Stimulated activated CD4-positive, alpha-beta T cell treated with anti-CD3 and anti-CD28 coated beads, Interleukin-4, amount 100 ng/mL, for 48 hours (primary cell): ENCODE data around the gene NUMB.

ENCODE experiments used
- DNase-seq, 2 donors: peaks; one replicate each; pipeline ENCODE4 v3.0.0-alpha.2; 2020; ENCODE audit warnings: low read depth in 2 of 2

NUMB gene

GRCh38 chr14:73245480-73246325, 212.6 kb downstream of the NUMB start:
- DNase-seq: peak in 1 of 2 donors; percentile 36

GRCh38 chr14:73244541-73245290, 213.6 kb downstream of the NUMB start:
- no peak for DNase-seq

- DNase-seq: no peak
Measured at GRCh38 chr14:73243748-73244147, 214.6 kb downstream of the NUMB start.

GRCh38 chr14:73243341-73243740, 215.0 kb downstream of the NUMB start:
- DNase-seq: no peak

- DNase-seq: no peak
Measured at GRCh38 chr14:73242357-73242901, 215.9 kb downstream of the NUMB start.

GRCh38 chr14:73241481-73242165, 216.7 kb downstream of the NUMB start:
- DNase-seq: no peak

- DNase-seq: no peak
Measured at GRCh38 chr14:73240816-73241480, 217.4 kb downstream of the NUMB start.

DNA sequence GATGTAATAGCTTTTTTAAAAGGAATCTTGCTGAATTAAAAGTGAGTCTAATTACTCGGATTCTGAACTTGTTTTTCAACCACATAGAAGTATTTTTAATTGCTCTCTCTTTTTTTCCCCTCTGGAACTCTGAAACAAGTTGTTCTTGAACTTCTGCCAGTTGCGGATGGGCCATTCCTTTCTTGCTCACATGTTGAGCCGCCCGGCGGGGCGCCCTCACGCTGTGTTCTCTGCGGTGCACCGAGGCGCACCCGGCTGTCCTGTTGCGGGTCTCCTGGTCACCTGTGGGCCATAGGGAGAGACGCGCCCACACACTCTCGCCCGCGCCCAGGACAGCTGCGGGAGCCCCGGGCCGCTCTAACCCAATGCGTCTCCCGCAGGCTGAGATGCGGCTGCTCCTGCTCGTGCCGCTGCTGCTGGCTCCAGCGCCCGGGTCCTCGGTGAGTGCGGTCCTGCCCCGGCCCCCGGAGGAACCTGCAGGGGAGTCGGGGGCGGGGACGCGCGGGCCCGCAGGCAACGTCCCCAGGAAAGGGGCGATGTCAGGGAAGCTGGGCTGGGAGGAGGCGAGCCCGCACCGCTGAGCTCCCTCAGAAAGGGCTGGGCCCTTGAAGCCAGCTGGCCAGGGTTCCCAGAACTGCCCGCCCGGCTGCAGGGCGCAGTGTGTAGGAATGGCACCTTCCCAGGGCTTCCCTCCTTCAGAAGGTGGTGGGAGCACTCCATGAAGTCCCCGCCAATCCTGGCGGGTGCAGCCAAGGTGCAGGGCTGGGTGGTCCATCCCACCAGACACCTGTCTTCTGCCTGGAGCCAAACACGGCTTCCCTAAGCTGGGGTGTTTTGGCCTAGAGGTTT, 218.7 kb downstream of the NUMB start:
- no peak for DNase-seq

- no peak for DNase-seq
Measured at GRCh38 chr14:73238941-73239340, 219.4 kb downstream of the NUMB start.

DNA sequence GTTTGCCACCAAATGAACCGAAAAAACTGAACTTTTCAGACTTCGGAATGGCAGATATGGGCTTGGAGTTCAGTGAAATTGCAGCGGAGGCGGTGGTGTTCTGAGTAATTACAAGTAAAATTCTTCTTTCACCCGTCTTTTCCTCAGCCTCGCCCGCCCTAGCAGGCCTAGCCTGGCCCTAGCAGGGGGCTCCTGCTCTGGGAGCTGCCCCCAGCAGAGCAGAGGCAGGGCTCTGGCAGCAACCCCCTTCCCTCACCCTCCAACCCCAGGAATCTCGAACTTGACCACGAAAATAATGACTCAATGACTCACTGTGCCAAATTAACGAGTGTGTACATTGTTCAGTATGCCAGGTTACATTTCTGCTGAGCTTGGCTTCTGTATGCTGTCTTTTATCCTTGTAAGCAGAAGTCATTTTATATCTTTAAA, 219.9 kb downstream of the NUMB start:
- DNase-seq: no peak

DNA sequence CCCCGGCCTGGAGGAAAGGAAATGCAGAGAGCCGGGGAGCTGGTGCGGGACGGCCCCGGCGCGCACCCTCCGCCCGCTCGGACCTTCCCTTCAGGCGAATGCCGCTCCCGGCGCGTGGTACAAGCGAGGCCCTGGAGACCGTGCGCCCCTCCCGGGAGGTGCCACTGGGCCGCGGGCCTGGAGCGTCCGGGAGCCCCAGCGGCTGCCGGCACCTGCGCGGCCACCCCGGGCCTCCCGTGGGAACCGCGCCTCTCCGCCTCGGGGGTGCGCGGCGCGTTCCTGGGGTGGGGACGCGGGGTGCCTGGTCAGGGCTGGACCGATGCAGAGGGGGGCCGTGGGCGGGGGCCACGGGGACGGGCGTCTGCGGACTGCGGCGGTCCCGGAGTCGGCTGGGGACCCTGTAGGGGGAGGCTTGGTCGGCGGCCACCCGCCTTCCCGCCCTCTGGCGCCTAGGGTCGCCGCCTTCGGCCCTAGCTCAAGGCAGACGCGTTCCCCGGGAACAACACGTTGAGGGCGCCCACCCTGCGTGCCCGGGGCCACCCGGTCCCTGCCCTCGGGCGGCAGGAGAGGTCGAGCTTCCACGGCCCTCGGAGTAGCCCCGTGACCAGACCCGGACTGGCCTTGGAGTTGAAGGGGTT, 220.4 kb downstream of the NUMB start:
- DNase-seq: no peak

- DNase-seq: no peak
Measured at GRCh38 chr14:73237219-73237785, 221.0 kb downstream of the NUMB start, which contains the start of gene PAPLN. PAPLN (plus strand) TSS chr14:73237506; CDS start chr14:73239779, 2,273 bp downstream.

DNA sequence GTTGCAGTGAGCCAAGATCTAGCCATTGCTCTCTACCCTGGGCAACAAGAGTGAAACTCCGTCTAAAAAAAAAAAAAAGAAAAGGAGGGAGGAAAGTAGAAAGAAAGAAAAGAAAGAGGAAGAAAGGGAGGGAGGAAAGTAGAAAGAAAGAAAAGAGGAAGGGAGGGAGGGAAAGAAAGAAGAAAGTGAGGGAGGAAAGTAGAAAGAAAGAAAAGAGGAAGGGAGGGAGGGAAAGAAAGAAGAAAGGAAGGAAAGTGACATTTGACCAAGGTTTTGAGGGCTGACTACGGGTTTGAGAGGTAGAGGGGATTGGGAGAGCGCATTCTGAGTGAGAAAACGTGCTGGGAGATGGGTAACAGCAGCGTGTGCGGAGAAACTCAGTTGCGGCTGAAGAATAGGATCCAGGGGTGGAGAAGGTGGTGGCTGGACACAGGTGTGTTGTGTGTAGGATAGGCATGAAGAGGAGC, 221.6 kb downstream of the NUMB start:
- DNase-seq: no peak

GRCh38 chr14:73236157-73236556, 222.2 kb downstream of the NUMB start:
- no peak for DNase-seq

- DNase-seq: no peak
Measured at GRCh38 chr14:73235531-73236155, 222.7 kb downstream of the NUMB start.

GRCh38 chr14:73234586-73235394, 223.6 kb downstream of the NUMB start:
- DNase-seq: no peak

DNA sequence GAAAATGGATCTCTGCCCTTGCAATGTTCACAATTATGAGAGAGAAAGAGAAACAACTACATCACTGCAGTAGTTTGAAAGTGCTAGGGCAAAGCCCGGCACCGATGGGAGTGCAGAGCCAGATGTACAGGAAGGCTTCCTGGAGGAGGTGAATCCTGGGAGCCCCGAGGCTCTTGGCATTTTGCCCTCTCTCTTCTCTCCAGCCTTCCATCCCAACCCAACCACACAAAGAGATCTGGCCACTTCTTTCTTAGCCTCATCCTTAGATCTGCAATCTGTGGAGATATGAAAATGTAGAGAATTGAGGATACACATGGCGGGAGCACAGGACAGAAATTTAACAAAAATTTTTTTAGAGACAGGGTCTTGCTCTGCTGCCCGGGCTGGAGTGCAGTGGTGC, 224.3 kb downstream of the NUMB start:
- no peak for DNase-seq

DNA sequence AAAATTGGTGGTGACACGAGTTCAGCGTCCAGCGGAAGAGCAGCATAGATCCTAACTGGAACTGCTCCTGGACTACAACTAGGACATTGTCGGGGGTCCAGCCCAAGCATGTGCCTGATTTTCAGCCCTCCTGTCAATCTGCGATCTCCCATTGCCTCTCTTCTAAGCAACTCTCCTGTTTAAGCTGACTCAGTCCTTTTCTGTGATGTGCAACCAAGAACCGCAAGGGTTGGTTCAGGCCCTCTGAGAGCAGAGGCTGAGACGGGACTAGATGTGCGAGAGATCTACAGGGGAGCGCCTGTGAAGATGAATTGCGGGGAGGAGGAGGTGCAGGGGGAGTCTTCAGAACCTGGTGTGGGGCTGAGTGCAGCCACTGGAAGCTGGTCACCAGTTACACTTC, 224.8 kb downstream of the NUMB start:
- DNase-seq: no peak
